Measurements from ENCODE around the gene NAT9. TPM values are rescaled to one million over a fixed set of nuclear protein-coding genes. Genes with fewer than 3 reads are reported as not detected.

NAT9 gene
- total RNA-seq, 3 donors from 2014 or later = 35.8 to 40.6 (median 39.8) TPM

- peak; percentile 55 for ATAC-seq
- no peaks in the 10 kb centered on the region for H3K36me3 ChIP-seq (ENCODE audit: low read depth)
- intact Hi-C loops (cut with DNase I, micrococcal nuclease) = no loop called here
- no peak overlapping the region for H3K4me3 ChIP-seq
- TF ChIP-seq CTCF (IDR thresholded peaks at IDR 0.05) = no peak
- H3K4me1 ChIP-seq (ENCODE audit: low read depth) = peaks cover 67% of the 10 kb centered on the region
- DNase-seq = no peak
- H3K9me3 ChIP-seq = no peaks in the 10 kb centered on the region
These were observed 17.3 kb downstream of the NAT9 start for GRCh38 chr17:74758848-74759168.

- ATAC-seq (peak; percentile 74), DNase-seq (peak in 2 of 3 donors; percentile 63)
- peaks cover 61% of the 10 kb centered on the region for H3K4me1 ChIP-seq (ENCODE audit: low read depth)
- no peaks in the 10 kb centered on the region for H3K36me3 ChIP-seq (ENCODE audit: low read depth)
- H3K4me3 ChIP-seq = no peak overlapping the region
- TF ChIP-seq CTCF (IDR thresholded peaks at IDR 0.05) = no peak
- no peaks in the 10 kb centered on the region for H3K9me3 ChIP-seq
- intact Hi-C loops (cut with DNase I, micrococcal nuclease) = no loop called here
These were observed 18.0 kb downstream of the NAT9 start for GRCh38 chr17:74757931-74758847.

- Histone ChIP-seq H3K36me3 (ENCODE audit: low read depth) (no peaks in the 10 kb centered on the region), H3K4me1 (ENCODE audit: low read depth) (peaks cover 54% of the 10 kb centered on the region), H3K4me3 (no peak overlapping the region), H3K9me3 (no peaks in the 10 kb centered on the region)
- intact Hi-C loops (cut with DNase I, micrococcal nuclease) = no loop called here
- TF ChIP-seq CTCF (IDR thresholded peaks at IDR 0.05) = no peak
- DNase-seq (peak in 1 of 3 donors; percentile 68), ATAC-seq (peak; percentile 56)
These were observed 18.6 kb downstream of the NAT9 start for GRCh38 chr17:74757502-74757901.

- DNase-seq (no peak), ATAC-seq (no peak)
- no peaks in the 10 kb centered on the region for H3K36me3 ChIP-seq (ENCODE audit: low read depth)
- intact Hi-C loops (cut with DNase I, micrococcal nuclease) = no loop called here
- TF ChIP-seq CTCF (IDR thresholded peaks at IDR 0.05) = no peak
- peaks cover 49% of the 10 kb centered on the region for H3K4me1 ChIP-seq (ENCODE audit: low read depth)
- no peaks in the 10 kb centered on the region for H3K9me3 ChIP-seq
- H3K4me3 ChIP-seq = no peak overlapping the region
These were observed 19.3 kb downstream of the NAT9 start for GRCh38 chr17:74756891-74757290.

- no peaks in the 10 kb centered on the region for H3K9me3 ChIP-seq
- H3K4me1 ChIP-seq (ENCODE audit: low read depth) = peaks cover 49% of the 10 kb centered on the region
- no peak for TF ChIP-seq CTCF (IDR thresholded peaks at IDR 0.05)
- no peaks in the 10 kb centered on the region for H3K36me3 ChIP-seq (ENCODE audit: low read depth)
- DNase-seq (no peak), ATAC-seq (no peak)
- intact Hi-C loops (cut with DNase I, micrococcal nuclease) = no loop called here
- no peak overlapping the region for H3K4me3 ChIP-seq
These were observed 20.6 kb downstream of the NAT9 start for GRCh38 chr17:74755533-74755932.

Data from mucosa of descending colon (tissue), 3 donors.